Stimulated activated naive B cell treated with anti-CD40 and anti-IgM and Interleukin-4, amounts not matched to agents 10 μg/mL and 1 μg/mL and 100 μg/mL, for 72 hours (primary cell): Measurements from ENCODE around the gene KRTAP12-3.
"Not testable (repeated sequence)": the region's sequence is repeated elsewhere in the genome, so short reads cannot be mapped to it uniquely, and the experiment has no call there.

Experiments
- ATAC-seq, 2 donors: fragments of 150-1000 bp; cut with Tn5 transposase; replicated peaks; 2 replicates each; pipeline ENCODE4 v1.10.0; 2021; ENCODE audit warnings: moderate library complexity in 1 of 2
- DNase-seq: peaks from one replicate; pipeline ENCODE4 v3.0.0; 2021
- H3K27ac Mint-ChIP-seq: one replicate; pipeline ENCODE4 v1.8.0; 2022; ENCODE audit warnings: mild to moderate bottlenecking, mixed read lengths
- H3K27me3 Mint-ChIP-seq, 2 donors: one replicate each; pipeline ENCODE4 v1.8.0; 2022; ENCODE audit warnings: mixed read lengths in 2 of 2
- H3K36me3 Mint-ChIP-seq, 2 donors: one replicate each; pipeline ENCODE4 v1.8.0; 2022; ENCODE audit warnings: mixed read lengths in 2 of 2, mild to moderate bottlenecking in 1 of 2
- H3K4me1 Mint-ChIP-seq, 2 donors: one replicate each; pipeline ENCODE4 v1.8.0; 2022; ENCODE audit warnings: mixed read lengths in 2 of 2, mild to moderate bottlenecking in 1 of 2
- H3K4me3 Mint-ChIP-seq, 2 donors: one replicate each; pipeline ENCODE4 v1.8.0; 2022; ENCODE audit warnings: mild to moderate bottlenecking in 2 of 2, mixed read lengths in 2 of 2, moderate library complexity in 1 of 2
- H3K9me3 Mint-ChIP-seq, 2 donors: one replicate each; pipeline ENCODE4 v1.8.0; 2022; ENCODE audit warnings: mixed read lengths in 2 of 2, mild to moderate bottlenecking in 1 of 2

KRTAP12-3 gene

GRCh38 chr21:44636209-44637017, 21.3 kb upstream of the KRTAP12-3 start:
- Mint-ChIP-seq H3K27me3 (peaks cover 48 to 50% of the 10 kb centered on the region in 2 donors), H3K36me3 (peaks cover 2 to 13% of the 10 kb centered on the region in 2 donors), H3K4me1 (no peaks in the 10 kb centered on the region), H3K4me3 (no peak overlapping the region), H3K27ac (no peak overlapping the region), H3K9me3 (peaks cover 21 to 22% of the 10 kb centered on the region in 2 donors)
- no peak for DNase-seq
- ATAC-seq: no peak

GRCh38 chr21:44637018-44637850, 20.5 kb upstream of the KRTAP12-3 start, which contains the start of gene KRTAP10-10:
Gene KRTAP10-10 (plus strand): TSS chr21:44637356. CDS start chr21:44637418, 62 bp downstream.
- H3K27ac Mint-ChIP-seq: no peak within 1 kb of the TSS
- DNase-seq (no peak), ATAC-seq (no peak)
- H3K9me3 Mint-ChIP-seq: peaks cover 16 to 19% of the 10 kb centered on the region in 2 donors
- no peak within 1 kb of the TSS for H3K4me3 Mint-ChIP-seq
- peaks cover 0 to 10% of the 10 kb centered on the region in 2 donors for H3K36me3 Mint-ChIP-seq
- H3K27me3 Mint-ChIP-seq: peaks cover 48 to 50% of the 10 kb centered on the region in 2 donors
- H3K4me1 Mint-ChIP-seq: no peaks in the 10 kb centered on the region

DNA sequence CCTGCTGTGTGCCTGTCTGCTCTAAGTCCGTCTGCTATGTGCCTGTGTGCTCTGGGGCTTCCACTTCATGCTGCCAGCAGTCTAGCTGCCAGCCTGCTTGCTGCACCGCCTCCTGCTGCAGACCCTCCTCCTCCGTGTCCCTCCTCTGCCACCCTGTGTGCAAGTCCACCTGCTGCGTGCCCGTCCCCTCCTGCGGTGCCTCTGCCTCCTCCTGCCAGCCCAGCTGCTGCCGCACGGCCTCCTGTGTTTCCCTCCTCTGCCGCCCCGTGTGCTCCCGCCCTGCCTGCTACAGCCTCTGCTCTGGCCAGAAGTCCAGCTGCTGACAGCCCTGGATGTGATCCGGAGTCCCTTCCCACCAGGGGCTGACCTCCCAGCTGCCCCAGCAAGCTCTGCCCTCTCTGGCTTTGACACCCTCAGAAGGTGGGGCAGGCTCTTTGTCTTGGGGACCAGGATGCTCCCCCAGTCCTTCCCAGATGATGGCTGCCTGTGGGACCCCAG, 19.8 kb upstream of the KRTAP12-3 start:
- H3K4me1 Mint-ChIP-seq, H3K4me3 Mint-ChIP-seq, H3K36me3 Mint-ChIP-seq, H3K27ac Mint-ChIP-seq, ATAC-seq, DNase-seq: not testable (repeated sequence)
- H3K9me3 Mint-ChIP-seq: peaks cover 12 to 16% of the 10 kb centered on the region in 2 donors
- peaks cover 48 to 50% of the 10 kb centered on the region in 2 donors for H3K27me3 Mint-ChIP-seq

GRCh38 chr21:44638506-44639330, 19.0 kb upstream of the KRTAP12-3 start:
- H3K27me3 Mint-ChIP-seq: peaks cover 48 to 50% of the 10 kb centered on the region in 2 donors
- not testable (repeated sequence) for DNase-seq, H3K4me3 Mint-ChIP-seq, ATAC-seq, H3K36me3 Mint-ChIP-seq, H3K4me1 Mint-ChIP-seq, H3K27ac Mint-ChIP-seq
- peaks cover 12 to 18% of the 10 kb centered on the region in 2 donors for H3K9me3 Mint-ChIP-seq

DNA sequence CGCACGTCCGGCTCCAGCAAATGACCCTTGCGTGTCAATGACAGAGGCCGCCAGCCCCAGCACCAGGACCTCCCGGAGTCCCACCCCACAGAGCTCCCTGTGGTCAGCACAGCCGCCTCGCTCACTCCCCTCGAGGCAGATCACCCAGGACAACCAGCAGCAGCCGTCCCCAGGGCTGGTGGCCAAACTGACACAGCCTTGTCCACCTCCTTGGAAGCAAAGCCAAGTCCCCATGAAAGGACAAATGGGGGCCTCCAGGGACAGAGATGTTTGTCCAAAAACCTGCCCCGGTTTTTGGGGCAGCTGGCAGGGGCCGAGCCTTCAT, 18.4 kb upstream of the KRTAP12-3 start:
- no peak for ATAC-seq
- DNase-seq: no peak
- no peaks in the 10 kb centered on the region for H3K4me1 Mint-ChIP-seq
- H3K36me3 Mint-ChIP-seq: peaks cover 0 to 13% of the 10 kb centered on the region in 2 donors
- peaks cover 48 to 50% of the 10 kb centered on the region in 2 donors for H3K27me3 Mint-ChIP-seq
- H3K9me3 Mint-ChIP-seq: peaks cover 17 to 22% of the 10 kb centered on the region in 2 donors
- no peak overlapping the region for H3K27ac Mint-ChIP-seq
- H3K4me3 Mint-ChIP-seq: no peak overlapping the region

DNA sequence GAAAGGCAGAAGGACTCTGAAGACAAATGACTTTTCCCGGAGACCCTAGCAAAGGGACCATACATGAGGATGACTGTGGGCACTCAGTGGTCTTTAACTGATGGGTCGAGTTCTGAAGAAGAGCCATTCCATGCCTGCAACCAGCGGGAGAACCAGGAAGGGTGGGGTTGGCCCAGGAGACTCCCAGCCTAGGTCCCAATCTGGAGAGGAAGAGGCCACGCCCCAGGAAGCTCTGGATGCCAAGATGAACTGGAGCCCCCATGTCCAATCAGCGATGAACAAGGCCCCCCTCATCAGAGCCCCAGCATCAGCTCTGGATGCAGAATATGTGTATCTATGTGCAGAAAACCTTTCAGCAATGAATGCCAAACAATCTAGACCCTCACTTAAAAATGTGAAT, 17.0 kb upstream of the KRTAP12-3 start:
- Mint-ChIP-seq H3K4me1 (no peaks in the 10 kb centered on the region), H3K4me3 (no peak overlapping the region), H3K36me3 (peaks cover 0 to 20% of the 10 kb centered on the region in 2 donors), H3K27ac (no peak overlapping the region), H3K27me3 (peaks cover 44 to 50% of the 10 kb centered on the region in 2 donors), H3K9me3 (peaks cover 24 to 30% of the 10 kb centered on the region in 2 donors)
- DNase-seq: no peak
- ATAC-seq: no peak

DNA sequence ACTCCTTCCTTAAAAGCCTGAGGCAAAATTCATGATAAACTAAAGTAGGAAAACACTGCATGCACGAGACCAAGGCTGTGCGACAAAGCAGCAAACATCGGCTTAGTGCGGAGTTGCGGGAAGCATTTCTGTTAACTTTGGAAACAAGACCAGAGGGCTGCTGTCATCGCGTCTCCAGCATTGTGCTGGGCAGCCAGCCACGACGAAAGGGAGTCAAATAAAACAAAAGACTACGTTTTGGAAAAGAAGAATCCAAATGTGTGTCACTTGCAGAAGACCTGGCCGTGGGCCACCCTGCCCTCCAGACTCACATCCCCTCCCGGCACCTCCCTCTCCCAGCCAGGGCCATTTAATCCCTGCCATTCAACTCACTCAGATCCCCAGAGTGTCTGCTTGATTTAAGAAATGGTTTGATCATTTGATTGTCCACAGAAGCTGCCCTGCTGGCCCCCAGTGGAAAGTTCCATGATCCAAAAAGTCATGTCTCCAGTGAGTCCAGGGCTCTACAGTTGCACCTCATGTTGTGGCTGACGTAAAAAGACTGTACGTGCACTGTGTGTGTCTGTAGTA, 13.9 kb upstream of the KRTAP12-3 start:
- peaks cover 2 to 24% of the 10 kb centered on the region in 2 donors for H3K36me3 Mint-ChIP-seq
- peaks cover 24 to 32% of the 10 kb centered on the region in 2 donors for H3K9me3 Mint-ChIP-seq
- H3K4me1 Mint-ChIP-seq: no peaks in the 10 kb centered on the region
- no peak overlapping the region for H3K27ac Mint-ChIP-seq
- ATAC-seq (no peak), DNase-seq (no peak)
- H3K27me3 Mint-ChIP-seq: peaks cover 37 to 39% of the 10 kb centered on the region in 2 donors
- no peak overlapping the region for H3K4me3 Mint-ChIP-seq

DNA sequence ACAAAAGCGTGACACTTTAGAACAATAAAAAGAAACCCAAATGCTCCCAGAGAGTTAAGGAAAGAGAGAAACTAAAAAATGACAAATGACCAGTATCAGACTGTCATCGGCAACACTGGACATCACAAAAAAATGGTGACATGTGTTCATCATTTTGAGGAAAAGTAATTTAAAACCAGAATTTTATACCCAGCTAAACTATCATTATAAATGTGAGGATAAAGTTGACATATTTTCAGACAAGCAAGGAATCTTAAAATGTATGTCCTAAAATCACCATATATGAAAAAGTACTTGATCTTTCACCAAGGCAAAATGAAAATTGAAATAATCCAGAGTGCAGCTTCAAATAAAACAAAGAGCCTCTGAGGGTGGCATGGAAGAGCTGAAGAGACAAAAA, 12.9 kb upstream of the KRTAP12-3 start:
- Mint-ChIP-seq H3K4me3 (no peak overlapping the region), H3K9me3 (peaks cover 24 to 31% of the 10 kb centered on the region in 2 donors), H3K36me3 (peaks cover 2 to 22% of the 10 kb centered on the region in 2 donors), H3K27ac (no peak overlapping the region), H3K27me3 (peaks cover 28 to 32% of the 10 kb centered on the region in 2 donors), H3K4me1 (no peaks in the 10 kb centered on the region)
- ATAC-seq: no peak
- no peak for DNase-seq

DNA sequence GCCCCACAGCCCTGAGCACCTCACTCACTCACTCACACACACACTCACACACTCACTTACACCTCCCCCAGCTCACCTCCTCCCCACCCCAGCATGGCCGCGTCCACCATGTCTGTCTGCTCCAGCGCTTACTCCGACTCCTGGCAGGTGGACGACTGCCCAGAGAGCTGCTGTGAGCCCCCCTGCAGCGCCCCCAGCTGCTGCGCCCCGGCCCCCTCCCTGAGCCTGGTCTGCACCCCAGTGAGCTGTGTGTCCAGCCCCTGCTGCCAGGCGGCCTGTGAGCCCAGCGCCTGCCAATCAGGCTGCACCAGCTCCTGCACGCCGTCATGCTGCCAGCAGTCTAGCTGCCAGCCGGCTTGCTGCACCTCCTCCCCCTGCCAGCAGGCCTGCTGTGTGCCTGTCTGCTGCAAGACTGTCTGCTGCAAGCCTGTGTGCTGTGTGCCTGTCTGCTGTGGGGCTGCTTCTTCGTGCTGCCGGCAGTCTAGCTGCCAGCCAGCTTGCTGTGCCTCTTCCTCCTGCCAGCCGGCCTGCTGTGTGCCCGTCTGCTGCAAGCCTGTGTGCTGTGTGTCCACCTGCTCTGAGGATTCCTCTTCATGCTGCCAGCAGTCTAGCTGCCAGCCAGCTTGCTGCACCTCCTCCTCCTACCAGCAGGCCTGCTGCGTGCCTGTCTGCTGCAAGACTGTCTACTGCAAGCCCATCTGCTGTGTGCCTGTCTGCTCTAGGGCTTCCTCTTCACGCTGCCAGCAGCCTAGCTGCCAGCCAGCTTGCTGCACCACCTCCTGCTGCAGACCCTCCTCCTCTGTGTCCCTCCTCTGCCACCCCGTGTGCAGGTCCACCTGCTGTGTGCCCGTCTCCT, 11.1 kb upstream of the KRTAP12-3 start, which contains the start of gene KRTAP10-11:
KRTAP10-11 (plus strand) TSS at position 49 of the 856 bp plus-strand sequence; CDS start at position 94, 45 bp downstream.
- H3K4me3 Mint-ChIP-seq, ATAC-seq, H3K4me1 Mint-ChIP-seq, H3K27ac Mint-ChIP-seq, DNase-seq: not testable (repeated sequence)
- Mint-ChIP-seq H3K36me3 (peaks cover 2 to 14% of the 10 kb centered on the region in 2 donors), H3K27me3 (peaks cover 12 to 18% of the 10 kb centered on the region in 2 donors), H3K9me3 (peaks cover 13 to 21% of the 10 kb centered on the region in 2 donors)

- H3K27ac Mint-ChIP-seq: no peak overlapping the region
- ATAC-seq (no peak), DNase-seq (no peak)
- H3K4me3 Mint-ChIP-seq: no peak overlapping the region
- H3K4me1 Mint-ChIP-seq: no peaks in the 10 kb centered on the region
- peaks cover 2 to 14% of the 10 kb centered on the region in 2 donors for H3K36me3 Mint-ChIP-seq
- H3K9me3 Mint-ChIP-seq: peaks cover 12 to 19% of the 10 kb centered on the region in 2 donors
- H3K27me3 Mint-ChIP-seq: peaks cover 11 to 18% of the 10 kb centered on the region in 2 donors
Observed at GRCh38 chr21:44647222-44647552, 10.5 kb upstream of the KRTAP12-3 start.

DNA sequence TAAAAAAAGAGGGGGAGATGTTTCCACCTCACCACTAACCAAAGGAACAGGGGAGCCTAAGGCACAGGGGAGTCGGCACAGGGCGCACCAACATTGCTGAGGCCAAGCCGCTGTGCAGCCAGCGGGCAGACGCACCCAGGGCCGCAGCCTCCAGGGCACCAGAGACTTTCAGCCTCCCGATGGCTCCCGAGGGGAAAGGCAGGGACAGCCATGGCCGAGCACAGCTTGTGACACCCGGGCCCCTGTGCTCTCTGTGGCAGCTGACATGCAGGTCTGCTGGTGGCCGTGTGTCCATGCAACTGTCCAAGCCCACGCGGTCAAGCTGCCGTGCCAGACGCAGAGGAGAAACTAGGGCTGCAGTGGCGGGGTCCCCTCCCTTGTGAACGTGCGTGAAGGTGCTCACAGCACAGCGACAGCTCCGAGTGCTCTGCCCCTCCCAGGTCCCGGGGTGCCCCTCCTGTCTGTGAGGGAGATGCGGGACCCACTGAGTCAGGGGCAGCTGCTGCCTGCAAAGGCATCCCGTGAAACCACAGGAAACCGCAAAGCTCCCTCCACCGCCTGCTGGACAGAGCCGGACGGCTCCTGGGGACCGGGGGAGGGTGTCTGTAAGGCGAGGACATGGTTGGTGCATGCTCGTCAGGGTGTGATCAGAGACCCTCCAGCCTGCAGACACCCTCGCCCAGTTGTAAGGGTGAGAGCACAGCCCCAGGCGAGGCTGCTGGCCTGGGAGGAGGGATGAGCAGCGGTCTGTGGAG, 9.0 kb upstream of the KRTAP12-3 start:
- H3K4me3 Mint-ChIP-seq: no peak overlapping the region
- peaks cover 2 to 14% of the 10 kb centered on the region in 2 donors for H3K36me3 Mint-ChIP-seq
- DNase-seq (no peak), ATAC-seq (no peak)
- H3K4me1 Mint-ChIP-seq: no peaks in the 10 kb centered on the region
- peaks cover 12 to 15% of the 10 kb centered on the region in 2 donors for H3K9me3 Mint-ChIP-seq
- no peak overlapping the region for H3K27ac Mint-ChIP-seq
- H3K27me3 Mint-ChIP-seq: peaks cover 11 to 20% of the 10 kb centered on the region in 2 donors

DNA sequence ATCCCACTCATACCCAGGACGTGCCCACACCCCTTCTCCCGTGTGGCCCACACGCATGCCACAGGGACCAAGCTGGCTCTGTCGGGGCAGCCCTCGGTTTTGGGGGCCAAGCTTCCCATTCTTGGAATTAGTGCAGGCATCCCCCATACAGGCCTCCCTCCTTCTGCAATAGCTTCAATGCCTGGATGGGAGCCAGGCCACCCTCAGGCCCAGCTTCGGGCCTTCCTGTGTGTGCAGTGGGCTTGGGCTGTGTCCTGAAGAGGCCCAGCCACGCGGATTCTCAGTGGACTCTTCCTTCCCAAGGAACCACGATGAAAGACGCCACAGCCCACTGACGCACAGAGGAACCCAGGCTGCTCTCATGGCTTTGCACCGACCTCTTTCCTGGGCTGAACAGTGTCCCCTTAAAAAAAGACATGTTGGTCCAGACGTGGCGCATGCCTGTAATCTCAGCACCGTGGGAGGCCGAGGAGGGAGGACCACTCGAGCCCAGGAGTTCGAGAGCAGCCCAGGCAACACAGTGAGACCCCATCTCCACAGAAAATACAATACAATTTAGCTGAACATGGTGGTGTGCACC, 8.1 kb upstream of the KRTAP12-3 start:
- Mint-ChIP-seq H3K27ac (no peak overlapping the region), H3K36me3 (peaks cover 2 to 8% of the 10 kb centered on the region in 2 donors), H3K4me1 (no peaks in the 10 kb centered on the region), H3K27me3 (peaks cover 11 to 22% of the 10 kb centered on the region in 2 donors), H3K4me3 (no peak overlapping the region), H3K9me3 (peaks cover 4 to 7% of the 10 kb centered on the region in 2 donors)
- no peak for DNase-seq
- ATAC-seq: no peak
